ENCODE data around the gene ERG. TPM values are rescaled to one million over a fixed set of nuclear protein-coding genes. Genes with fewer than 3 reads are reported as not detected.

Gene ERG
- total RNA-seq, 1 donor from 2014 or later, result 6.8 TPM

DNA sequence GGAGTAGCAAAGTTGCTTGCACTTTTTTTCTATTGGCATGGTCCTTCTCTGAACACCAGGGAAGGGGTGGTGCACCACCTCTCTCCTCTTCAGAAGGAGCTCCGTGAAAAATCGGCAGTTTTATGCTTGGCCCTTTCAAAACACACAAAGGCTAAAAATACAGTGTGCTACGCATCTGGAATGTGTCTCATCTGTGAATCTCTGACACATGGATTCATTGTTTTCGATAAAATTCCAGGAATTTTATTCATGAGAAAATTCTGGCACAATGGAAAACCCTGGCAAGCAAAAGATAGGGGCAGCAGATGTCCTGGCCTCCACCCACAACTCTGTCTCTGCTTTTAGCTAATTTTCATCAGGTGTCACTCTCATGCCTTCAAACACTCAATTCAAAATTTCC lies 42.9 kb downstream of the ERG start:
- H3K9me3 Mint-ChIP-seq, result no peaks in the 10 kb centered on the region
- peaks cover 4% of the 10 kb centered on the region for H3K4me1 Mint-ChIP-seq (ENCODE audit: unreplicated experiment)
- no peaks in the 10 kb centered on the region for H3K27me3 Mint-ChIP-seq
- H3K27ac Mint-ChIP-seq, result no peak overlapping the region
- no peak overlapping the region for H3K4me3 Mint-ChIP-seq
- no peak for DNase-seq (ENCODE audit: extremely low spot score, unreplicated experiment)
- no peaks in the 10 kb centered on the region for H3K36me3 Mint-ChIP-seq
- TF ChIP-seq, protein P1, sequence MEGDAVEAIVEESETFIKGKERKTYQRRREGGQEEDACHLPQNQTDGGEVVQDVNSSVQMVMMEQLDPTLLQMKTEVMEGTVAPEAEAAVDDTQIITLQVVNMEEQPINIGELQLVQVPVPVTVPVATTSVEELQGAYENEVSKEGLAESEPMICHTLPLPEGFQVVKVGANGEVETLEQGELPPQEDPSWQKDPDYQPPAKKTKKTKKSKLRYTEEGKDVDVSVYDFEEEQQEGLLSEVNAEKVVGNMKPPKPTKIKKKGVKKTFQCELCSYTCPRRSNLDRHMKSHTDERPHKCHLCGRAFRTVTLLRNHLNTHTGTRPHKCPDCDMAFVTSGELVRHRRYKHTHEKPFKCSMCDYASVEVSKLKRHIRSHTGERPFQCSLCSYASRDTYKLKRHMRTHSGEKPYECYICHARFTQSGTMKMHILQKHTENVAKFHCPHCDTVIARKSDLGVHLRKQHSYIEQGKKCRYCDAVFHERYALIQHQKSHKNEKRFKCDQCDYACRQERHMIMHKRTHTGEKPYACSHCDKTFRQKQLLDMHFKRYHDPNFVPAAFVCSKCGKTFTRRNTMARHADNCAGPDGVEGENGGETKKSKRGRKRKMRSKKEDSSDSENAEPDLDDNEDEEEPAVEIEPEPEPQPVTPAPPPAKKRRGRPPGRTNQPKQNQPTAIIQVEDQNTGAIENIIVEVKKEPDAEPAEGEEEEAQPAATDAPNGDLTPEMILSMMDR (conservative IDR thresholded peaks at IDR 0.05), result no peak

DNA sequence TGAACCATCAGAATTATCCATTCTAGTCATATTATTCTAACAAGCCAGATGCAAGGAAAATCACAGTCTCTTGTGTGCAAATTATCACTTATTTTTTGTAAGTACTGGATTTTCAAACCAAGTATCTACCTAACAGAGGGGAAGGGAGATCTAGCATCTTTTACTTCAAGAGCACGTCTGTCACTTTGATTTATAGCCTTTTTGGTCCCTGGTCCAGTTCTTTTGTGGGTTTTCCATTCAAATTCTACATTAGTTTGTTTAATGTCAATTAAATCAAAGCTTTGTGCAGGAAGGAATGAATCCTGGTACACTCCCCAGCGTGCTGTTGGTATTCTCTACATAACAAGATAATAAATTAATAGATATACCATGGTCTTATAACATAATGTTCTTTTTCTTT lies 43.6 kb downstream of the ERG start:
- Mint-ChIP-seq H3K27me3 (no peaks in the 10 kb centered on the region), H3K4me3 (no peak overlapping the region), H3K27ac (no peak overlapping the region), H3K9me3 (no peaks in the 10 kb centered on the region), H3K4me1 (ENCODE audit: unreplicated experiment) (peaks cover under 1% of the 10 kb centered on the region), H3K36me3 (no peaks in the 10 kb centered on the region)
- TF ChIP-seq, protein P1 (conservative IDR thresholded peaks at IDR 0.05), result no peak
- DNase-seq (ENCODE audit: extremely low spot score, unreplicated experiment), result no peak

DNA sequence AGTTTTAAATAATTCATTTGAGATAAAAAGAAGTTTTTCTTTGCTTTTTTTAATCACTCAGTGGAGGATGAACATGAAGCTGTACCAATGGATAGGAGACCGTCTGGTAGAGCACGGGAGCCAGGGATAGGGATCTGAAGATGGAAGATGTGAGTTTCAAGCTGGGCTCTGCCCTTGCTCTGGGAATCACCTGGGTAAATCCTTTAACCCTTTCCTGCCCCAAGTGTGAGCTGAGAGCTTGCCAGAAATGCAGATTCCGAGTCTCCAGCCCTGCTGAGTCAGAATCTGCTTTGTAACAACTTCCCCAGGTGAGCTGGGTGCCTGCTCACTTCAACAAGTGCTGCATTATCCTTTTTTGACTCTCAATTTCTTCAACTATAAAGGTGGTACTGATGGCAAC lies 44.1 kb downstream of the ERG start:
- no peaks in the 10 kb centered on the region for H3K36me3 Mint-ChIP-seq
- TF ChIP-seq, protein P1 (conservative IDR thresholded peaks at IDR 0.05), result no peak
- no peaks in the 10 kb centered on the region for H3K9me3 Mint-ChIP-seq
- DNase-seq (ENCODE audit: extremely low spot score, unreplicated experiment), result no peak
- H3K4me1 Mint-ChIP-seq (ENCODE audit: unreplicated experiment), result no peaks in the 10 kb centered on the region
- no peaks in the 10 kb centered on the region for H3K27me3 Mint-ChIP-seq
- no peak overlapping the region for H3K4me3 Mint-ChIP-seq
- no peak overlapping the region for H3K27ac Mint-ChIP-seq

DNA sequence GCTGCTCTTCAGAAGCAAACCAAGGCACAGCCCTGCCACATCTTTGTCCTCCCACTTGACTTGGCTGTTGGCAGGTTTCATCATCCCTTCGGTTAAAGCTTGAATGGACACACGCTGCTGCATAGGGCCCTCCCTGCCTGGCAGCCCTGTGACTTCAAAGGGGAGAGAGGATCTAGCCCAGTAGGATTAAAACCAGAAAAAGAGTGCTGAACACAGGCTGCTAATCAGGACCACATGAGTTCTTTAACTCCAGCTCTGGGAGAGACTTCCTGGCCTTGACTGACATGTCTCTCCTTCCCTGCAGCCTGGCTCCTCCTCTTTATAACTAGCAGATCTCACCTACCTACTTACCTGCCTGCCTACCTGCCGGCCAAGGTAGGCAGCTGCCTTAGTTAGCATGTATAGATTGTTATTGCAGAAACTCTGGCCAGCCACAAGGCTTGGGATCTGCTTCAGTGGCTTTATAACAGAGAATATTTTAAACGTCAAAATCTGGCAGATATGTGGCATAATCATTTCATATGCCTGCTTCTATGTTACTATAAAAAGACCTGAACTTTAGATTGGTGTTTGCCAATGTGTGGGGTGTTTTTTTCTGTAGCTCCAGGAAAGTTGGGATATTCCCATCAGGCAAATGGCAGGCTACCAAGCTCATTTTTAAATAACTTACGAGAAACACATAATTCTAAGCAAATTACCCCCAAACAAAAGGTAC lies 49.4 kb downstream of the ERG start:
- Mint-ChIP-seq H3K4me1 (ENCODE audit: unreplicated experiment) (peaks cover 14% of the 10 kb centered on the region), H3K4me3 (no peak overlapping the region), H3K36me3 (no peaks in the 10 kb centered on the region), H3K9me3 (no peaks in the 10 kb centered on the region), H3K27ac (peak overlapping the region; percentile 15), H3K27me3 (peaks cover 12% of the 10 kb centered on the region)
- TF ChIP-seq, protein P1 (conservative IDR thresholded peaks at IDR 0.05), result no peak
- DNase-seq (ENCODE audit: extremely low spot score, unreplicated experiment), result no peak

DNA sequence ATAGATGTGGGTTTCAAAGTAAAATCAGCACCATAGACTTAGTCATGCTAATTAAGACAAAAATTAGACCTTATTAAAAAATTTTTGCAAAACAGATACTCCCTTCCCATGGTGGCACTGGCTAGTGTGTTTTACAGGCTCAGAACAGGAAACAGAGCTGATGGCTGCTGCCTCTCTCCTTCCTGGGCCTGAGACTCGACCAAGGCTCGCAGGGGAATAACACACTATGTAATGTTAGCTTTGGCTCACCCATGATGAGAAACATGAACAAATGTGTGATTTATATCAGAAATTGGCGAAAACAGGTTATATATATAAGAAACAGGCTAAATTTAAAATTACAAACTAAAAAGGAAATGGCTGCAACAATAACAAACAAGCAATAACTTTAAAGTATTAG lies 50.7 kb downstream of the ERG start:
- H3K9me3 Mint-ChIP-seq, result no peaks in the 10 kb centered on the region
- no peaks in the 10 kb centered on the region for H3K36me3 Mint-ChIP-seq
- no peak overlapping the region for H3K27ac Mint-ChIP-seq
- no peak overlapping the region for H3K4me3 Mint-ChIP-seq
- TF ChIP-seq, protein P1 (conservative IDR thresholded peaks at IDR 0.05), result no peak
- peaks cover 14% of the 10 kb centered on the region for H3K4me1 Mint-ChIP-seq (ENCODE audit: unreplicated experiment)
- DNase-seq (ENCODE audit: extremely low spot score, unreplicated experiment), result no peak
- peaks cover 15% of the 10 kb centered on the region for H3K27me3 Mint-ChIP-seq
